Measurements from ENCODE around the gene PRDM12.

PRDM12 gene

GRCh38 chr9:130663977-130664250, 480 bp upstream of the PRDM12 start:
- no peak for DNase-seq (ENCODE audit: low spot score)
- in situ Hi-C loops (cut with MboI; ENCODE audit: low sequenced_read_pairs, unreplicated experiment) = no loop called here
- no peak for TF ChIP-seq CTCF (IDR thresholded peaks at IDR 0.05; ENCODE audit: borderline replicate concordance, control extremely low read depth, extremely low read depth, insufficient read depth, missing control alignments)

- no peak for TF ChIP-seq CTCF (IDR thresholded peaks at IDR 0.05; ENCODE audit: borderline replicate concordance, control extremely low read depth, extremely low read depth, insufficient read depth, missing control alignments)
- in situ Hi-C loops (cut with MboI; ENCODE audit: low sequenced_read_pairs, unreplicated experiment) = no loop called here
- no peak for DNase-seq (ENCODE audit: low spot score)
These were observed 636 bp downstream of the PRDM12 start for GRCh38 chr9:130665029-130665430.

GRCh38 chr9:130665431-130666392, 1.3 kb downstream of the PRDM12 start:
- no peak for TF ChIP-seq CTCF (IDR thresholded peaks at IDR 0.05; ENCODE audit: borderline replicate concordance, control extremely low read depth, extremely low read depth, insufficient read depth, missing control alignments)
- in situ Hi-C loops (cut with MboI; ENCODE audit: low sequenced_read_pairs, unreplicated experiment) = no loop called here
- no peak for DNase-seq (ENCODE audit: low spot score)

- no peak for TF ChIP-seq CTCF (IDR thresholded peaks at IDR 0.05; ENCODE audit: borderline replicate concordance, control extremely low read depth, extremely low read depth, insufficient read depth, missing control alignments)
- in situ Hi-C loops (cut with MboI; ENCODE audit: low sequenced_read_pairs, unreplicated experiment) = no loop called here
- no peak for DNase-seq (ENCODE audit: low spot score)
These were observed 2.2 kb downstream of the PRDM12 start for GRCh38 chr9:130666393-130667119.

- in situ Hi-C loops (cut with MboI; ENCODE audit: low sequenced_read_pairs, unreplicated experiment) = no loop called here
- DNase-seq (ENCODE audit: low spot score) = no peak
- no peak for TF ChIP-seq CTCF (IDR thresholded peaks at IDR 0.05; ENCODE audit: borderline replicate concordance, control extremely low read depth, extremely low read depth, insufficient read depth, missing control alignments)
These were observed 2.7 kb downstream of the PRDM12 start for GRCh38 chr9:130667120-130667435.

GRCh38 chr9:130668196-130668595, 3.8 kb downstream of the PRDM12 start:
- in situ Hi-C loops (cut with MboI; ENCODE audit: low sequenced_read_pairs, unreplicated experiment) = no loop called here
- TF ChIP-seq CTCF (IDR thresholded peaks at IDR 0.05; ENCODE audit: borderline replicate concordance, control extremely low read depth, extremely low read depth, insufficient read depth, missing control alignments) = no peak
- DNase-seq (ENCODE audit: low spot score) = no peak

All from GM13976 (cell line).